ENCODE measurements around the gene CEMIP2.

CEMIP2 gene

GRCh38 chr9:71774920-71775319, 6.6 kb upstream of the CEMIP2 start:
- no peak for DNase-seq (ENCODE audit: low read depth in 2 of 2)

GRCh38 chr9:71772726-71773125, 4.4 kb upstream of the CEMIP2 start:
- no peak for DNase-seq (ENCODE audit: low read depth in 2 of 2)

GRCh38 chr9:71770170-71770569, 1.9 kb upstream of the CEMIP2 start:
- no peak for DNase-seq (ENCODE audit: low read depth in 2 of 2)

- DNase-seq (ENCODE audit: low read depth in 2 of 2): peak in 1 of 2 donors; percentile 49
These were observed 1.2 kb upstream of the CEMIP2 start for GRCh38 chr9:71769175-71770161.

GRCh38 chr9:71767776-71768321, 464 bp downstream of the CEMIP2 start:
- no peak for DNase-seq (ENCODE audit: low read depth in 2 of 2)

GRCh38 chr9:71767163-71767775, 1.0 kb downstream of the CEMIP2 start:
- no peak for DNase-seq (ENCODE audit: low read depth in 2 of 2)

GRCh38 chr9:71766663-71767062, 1.6 kb downstream of the CEMIP2 start:
- DNase-seq (ENCODE audit: low read depth in 2 of 2): no peak

- DNase-seq (ENCODE audit: low read depth in 2 of 2): no peak
These were observed 2.6 kb downstream of the CEMIP2 start for GRCh38 chr9:71765693-71766092.

- DNase-seq (ENCODE audit: low read depth in 2 of 2): no peak
These were observed 3.4 kb downstream of the CEMIP2 start for GRCh38 chr9:71764891-71765290.

- DNase-seq (ENCODE audit: low read depth in 2 of 2): no peak
These were observed 3.9 kb downstream of the CEMIP2 start for GRCh38 chr9:71764463-71764862.

- no peak for DNase-seq (ENCODE audit: low read depth in 2 of 2)
These were observed 4.5 kb downstream of the CEMIP2 start for GRCh38 chr9:71763832-71764231.

GRCh38 chr9:71762900-71763653, 5.2 kb downstream of the CEMIP2 start:
- no peak for DNase-seq (ENCODE audit: low read depth in 2 of 2)

- DNase-seq (ENCODE audit: low read depth in 2 of 2): no peak
These were observed 6.4 kb downstream of the CEMIP2 start for GRCh38 chr9:71761938-71762353.

GRCh38 chr9:71760901-71761300, 7.4 kb downstream of the CEMIP2 start:
- no peak for DNase-seq (ENCODE audit: low read depth in 2 of 2)

GRCh38 chr9:71758785-71759184, 9.5 kb downstream of the CEMIP2 start:
- no peak for DNase-seq (ENCODE audit: low read depth in 2 of 2)

GRCh38 chr9:71758277-71758676, 10.0 kb downstream of the CEMIP2 start:
- DNase-seq (ENCODE audit: low read depth in 2 of 2): no peak

GRCh38 chr9:71756753-71757152, 11.6 kb downstream of the CEMIP2 start:
- DNase-seq (ENCODE audit: low read depth in 2 of 2): no peak

- no peak for DNase-seq (ENCODE audit: low read depth in 2 of 2)
These were observed 12.4 kb downstream of the CEMIP2 start for GRCh38 chr9:71755869-71756268.

- no peak for DNase-seq (ENCODE audit: low read depth in 2 of 2)
These were observed 13.1 kb downstream of the CEMIP2 start for GRCh38 chr9:71755230-71755629.

- no peak for DNase-seq (ENCODE audit: low read depth in 2 of 2)
These were observed 14.2 kb downstream of the CEMIP2 start for GRCh38 chr9:71754151-71754550.

- DNase-seq (ENCODE audit: low read depth in 2 of 2): no peak
These were observed 15.4 kb downstream of the CEMIP2 start for GRCh38 chr9:71752928-71753327.

- no peak for DNase-seq (ENCODE audit: low read depth in 2 of 2)
These were observed 16.0 kb downstream of the CEMIP2 start for GRCh38 chr9:71752352-71752751.
